ENCODE data around the gene PHLDB1.

PHLDB1 gene

GRCh38 chr11:118621784-118622375 is 14.5 kb downstream of the PHLDB1 start:
- DNase-seq (ENCODE audit: low read depth) = no peak

DNA sequence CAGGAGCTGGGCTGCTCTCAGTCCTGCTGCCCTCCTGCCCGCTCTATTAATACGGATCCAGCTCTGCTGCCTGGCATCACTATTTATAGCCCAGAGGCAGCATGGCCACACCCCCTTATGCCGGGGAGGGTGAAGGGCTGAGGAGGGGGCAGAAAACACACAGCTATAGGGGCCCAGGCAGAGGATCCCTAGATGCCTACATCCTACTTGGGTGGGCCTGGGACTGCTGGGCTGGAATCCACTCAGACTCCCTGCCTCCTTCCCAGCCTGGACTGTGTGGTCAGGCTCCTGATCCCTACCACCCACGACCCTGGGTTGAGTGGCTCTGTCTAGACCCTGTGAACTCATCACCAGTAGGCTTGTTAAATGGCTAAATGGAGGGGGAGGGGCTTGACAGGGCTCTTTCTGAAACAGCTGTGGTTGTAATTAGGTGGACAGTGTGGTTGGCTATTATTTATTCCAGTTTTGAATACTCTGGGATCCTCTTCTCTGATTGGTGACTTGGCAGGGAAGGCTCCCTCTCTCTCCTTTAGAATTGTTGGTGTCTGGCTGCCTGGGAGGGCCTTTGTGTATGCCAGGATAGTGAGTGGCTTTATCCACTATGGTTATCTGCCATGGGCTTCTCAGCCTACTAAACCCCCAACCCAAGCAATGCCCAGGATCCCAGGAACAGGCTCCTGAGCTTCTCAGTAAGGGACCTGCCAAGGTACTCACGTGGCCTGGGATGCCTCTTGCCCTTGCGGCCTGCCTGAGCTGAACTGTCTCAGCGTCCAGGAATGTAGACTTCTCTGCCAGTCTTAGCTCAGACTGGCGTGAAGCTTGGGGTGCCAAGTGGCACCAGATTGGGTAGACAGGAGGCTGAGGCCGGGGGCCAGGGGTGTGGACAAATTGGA is 15.2 kb downstream of the PHLDB1 start:
- no peak for DNase-seq (ENCODE audit: low read depth)

- DNase-seq (ENCODE audit: low read depth) = no peak
These were observed 15.8 kb downstream of the PHLDB1 start for GRCh38 chr11:118623269-118623655.

DNA sequence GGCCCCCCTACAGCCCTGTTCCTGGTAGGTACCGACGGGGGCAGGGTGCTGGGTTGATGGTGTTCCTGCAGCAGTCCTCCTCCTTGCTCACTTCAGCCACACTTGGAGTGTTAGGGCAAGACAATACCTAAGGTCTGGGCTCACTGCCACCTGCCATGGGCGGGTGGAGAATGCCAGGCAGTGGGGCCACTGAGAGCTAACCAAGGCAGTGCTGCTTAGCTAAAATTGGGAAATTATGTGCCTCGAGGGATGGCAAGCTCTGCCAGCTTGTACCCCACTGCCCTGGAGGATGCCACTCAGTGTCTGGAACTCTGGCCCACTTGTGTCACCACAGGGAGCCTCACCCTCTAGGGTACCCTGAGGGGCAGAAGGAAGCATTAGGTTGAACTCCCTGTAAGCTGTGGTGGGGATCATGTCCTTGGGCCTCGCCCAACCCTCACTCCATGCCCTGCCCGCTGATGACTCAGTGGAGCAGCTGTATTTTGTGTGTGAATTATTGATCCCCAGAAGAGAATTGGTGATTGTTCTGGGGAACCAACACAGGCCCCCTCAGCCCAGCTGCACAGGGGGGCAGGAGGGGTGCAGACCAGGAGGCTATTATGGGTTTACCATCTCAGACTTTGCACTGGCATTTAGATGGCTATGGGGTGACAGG is 17.7 kb downstream of the PHLDB1 start:
- no peak for DNase-seq (ENCODE audit: low read depth)

DNA sequence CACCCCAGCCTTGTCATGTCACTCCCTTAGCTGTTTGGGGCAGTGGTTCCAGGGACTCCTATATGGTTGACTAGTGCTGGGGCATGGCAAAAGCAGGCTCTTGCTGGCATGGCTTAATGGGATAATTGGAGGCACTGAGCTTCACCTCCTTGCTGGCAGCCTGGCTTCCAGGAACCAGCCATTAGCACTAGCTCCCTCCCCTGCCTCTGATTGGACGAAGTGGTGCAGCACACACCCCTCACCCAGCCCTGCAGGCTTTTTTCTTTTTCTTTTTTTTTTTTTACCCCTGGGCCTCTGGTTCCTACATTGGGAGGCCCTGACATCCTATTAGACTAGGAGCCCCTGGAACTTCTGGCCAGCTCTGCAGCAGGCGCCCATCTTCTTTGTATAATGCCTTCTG is 18.6 kb downstream of the PHLDB1 start:
- no peak for DNase-seq (ENCODE audit: low read depth)

GRCh38 chr11:118627566-118627965 is 20.2 kb downstream of the PHLDB1 start:
- no peak for DNase-seq (ENCODE audit: low read depth)

- no peak for DNase-seq (ENCODE audit: low read depth)
These were observed 20.6 kb downstream of the PHLDB1 start for GRCh38 chr11:118628031-118628430.

- DNase-seq (ENCODE audit: low read depth) = no peak
These were observed 21.0 kb downstream of the PHLDB1 start for GRCh38 chr11:118628432-118628831.

- no peak for DNase-seq (ENCODE audit: low read depth)
These were observed 21.6 kb downstream of the PHLDB1 start for GRCh38 chr11:118628861-118629549.

DNA sequence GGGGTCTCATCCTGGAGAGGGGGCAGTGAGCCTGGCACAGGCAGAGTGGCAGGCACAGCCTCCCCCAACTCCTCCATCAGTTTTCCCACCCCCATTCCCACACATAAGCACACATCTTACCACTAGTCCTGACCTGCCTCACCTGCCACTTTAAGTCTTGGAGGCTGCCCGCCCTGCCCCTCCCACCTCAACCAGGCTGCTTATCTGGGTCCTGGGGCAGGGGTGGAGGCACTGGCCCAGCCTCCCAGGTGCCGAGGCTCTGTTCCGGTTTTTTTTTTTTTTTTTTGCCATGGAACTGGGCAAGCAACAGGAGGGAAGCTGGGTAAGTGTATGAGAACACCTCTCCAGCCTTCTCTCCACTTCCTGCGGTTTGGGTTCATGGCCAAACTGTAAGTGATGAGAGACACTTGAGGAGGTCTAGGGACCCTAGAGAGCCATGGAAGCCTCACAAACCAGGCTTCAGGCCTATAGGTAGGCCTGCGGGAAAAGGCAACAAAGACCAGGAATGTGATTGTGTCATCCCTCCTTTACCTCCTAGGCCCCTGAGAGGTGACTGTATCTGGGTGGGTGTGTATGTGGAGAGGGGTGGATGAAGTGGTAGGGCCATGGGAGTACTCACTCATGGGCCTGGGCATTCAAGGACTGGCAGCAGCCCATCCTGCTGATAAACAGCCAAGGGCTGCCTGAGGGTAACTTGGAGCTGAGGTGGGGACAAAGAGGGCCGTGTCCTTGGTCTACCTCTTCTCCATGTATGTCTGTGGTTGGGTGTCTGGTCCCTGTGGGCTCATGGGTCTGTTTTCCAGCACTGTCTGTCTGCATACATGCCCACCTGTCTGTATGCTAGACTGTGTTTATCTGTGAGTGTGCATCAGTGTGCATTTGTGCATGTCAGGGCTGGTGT is 22.6 kb downstream of the PHLDB1 start:
- no peak for DNase-seq (ENCODE audit: low read depth)

GRCh38 chr11:118631142-118631909 is 23.9 kb downstream of the PHLDB1 start:
- DNase-seq (ENCODE audit: low read depth) = no peak

DNA sequence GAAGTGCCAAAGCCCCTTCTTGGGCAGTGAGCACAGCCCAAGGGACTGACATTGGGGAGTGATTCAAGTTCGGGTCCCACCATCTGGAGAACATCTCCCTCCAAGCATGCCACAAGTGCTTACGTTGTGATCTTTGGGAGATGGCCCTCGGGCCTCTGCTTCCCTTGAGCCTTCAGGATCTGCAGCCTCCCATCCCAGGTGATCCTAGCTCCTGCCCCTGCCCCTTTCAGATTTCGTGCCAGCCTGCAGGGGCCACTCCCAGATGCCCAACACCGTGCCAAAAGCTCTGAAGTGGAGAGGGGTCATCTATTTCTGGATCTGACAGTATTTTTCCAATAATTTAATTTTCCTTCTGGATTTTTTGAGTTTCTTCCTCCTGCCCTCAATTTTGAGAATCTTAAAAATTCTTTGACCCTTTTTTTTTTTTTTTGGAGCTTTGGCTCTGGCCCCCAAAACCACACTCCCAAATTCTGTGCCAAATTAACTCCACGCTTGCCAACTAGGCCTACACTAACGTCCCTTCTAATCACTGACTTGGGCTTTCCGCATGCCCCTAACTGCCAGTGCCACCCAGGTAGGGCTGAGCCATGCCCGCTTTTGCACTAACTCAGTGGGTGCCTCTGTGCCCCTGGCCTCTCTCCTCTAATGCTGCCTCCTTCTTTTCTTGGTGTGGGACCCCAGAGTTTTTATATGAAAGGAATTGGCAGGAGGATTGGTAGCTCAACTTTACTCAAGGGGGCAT is 25.3 kb downstream of the PHLDB1 start:
- DNase-seq (ENCODE audit: low read depth) = no peak

DNA sequence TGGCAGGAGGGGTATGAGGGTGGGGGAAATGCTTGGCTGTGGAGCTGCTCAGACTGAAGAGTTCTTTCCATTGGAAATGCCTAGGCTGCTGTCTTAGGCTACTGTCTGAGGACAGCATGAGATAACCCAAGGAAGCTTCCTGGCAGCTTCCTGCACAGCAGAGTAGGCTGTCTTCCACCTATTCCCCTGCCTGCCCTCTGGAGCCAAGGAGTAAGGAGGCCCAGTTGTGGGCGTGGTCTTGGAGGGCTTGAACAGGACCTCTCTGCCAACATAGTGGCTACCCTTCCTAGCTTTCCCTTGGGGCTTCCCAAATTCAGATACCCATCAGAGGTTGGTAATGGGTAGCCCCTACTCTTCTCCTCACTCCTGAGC is 25.9 kb downstream of the PHLDB1 start:
- DNase-seq (ENCODE audit: low read depth) = no peak

- DNase-seq (ENCODE audit: low read depth) = no peak
These were observed 26.6 kb downstream of the PHLDB1 start for GRCh38 chr11:118633979-118634378.

- DNase-seq (ENCODE audit: low read depth) = no peak
These were observed 27.2 kb downstream of the PHLDB1 start for GRCh38 chr11:118634431-118635236.

DNA sequence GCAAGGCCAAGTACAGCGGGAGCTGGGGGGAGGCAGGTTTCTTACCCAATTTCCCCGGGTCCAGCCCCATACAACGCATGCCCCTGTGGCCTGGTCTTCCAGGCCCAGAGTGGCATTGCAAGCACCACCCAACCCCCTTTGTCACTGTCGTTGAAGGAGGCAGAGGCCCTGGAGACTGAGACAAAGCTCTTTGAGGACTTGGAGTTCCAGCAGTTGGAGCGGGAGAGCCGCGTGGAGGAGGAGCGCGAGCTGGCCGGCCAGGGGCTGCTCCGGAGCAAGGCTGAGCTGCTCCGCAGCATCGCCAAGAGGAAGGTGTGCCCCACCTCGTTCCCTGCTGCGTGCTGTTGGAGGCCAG is 27.8 kb downstream of the PHLDB1 start:
- DNase-seq (ENCODE audit: low read depth) = no peak

DNA sequence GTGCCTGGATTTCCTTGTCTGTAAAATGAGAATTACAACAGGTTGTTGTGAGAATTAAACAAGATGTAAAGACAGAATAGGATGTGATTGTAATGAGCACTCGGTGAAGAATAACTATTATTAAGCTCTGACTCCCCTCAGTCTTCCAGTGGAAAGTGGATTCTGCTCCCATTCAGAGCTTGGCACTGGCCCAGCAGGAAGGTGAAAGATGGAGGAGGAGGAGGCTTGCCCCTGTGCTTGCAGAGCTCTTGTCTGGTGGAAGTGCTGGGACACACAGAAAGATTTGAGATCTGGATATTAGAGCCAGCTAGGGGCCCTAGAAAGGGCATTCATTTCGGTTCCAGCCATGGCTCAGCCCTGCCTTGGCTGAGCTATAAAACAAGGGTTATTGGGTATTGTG is 28.2 kb downstream of the PHLDB1 start:
- no peak for DNase-seq (ENCODE audit: low read depth)

DNA sequence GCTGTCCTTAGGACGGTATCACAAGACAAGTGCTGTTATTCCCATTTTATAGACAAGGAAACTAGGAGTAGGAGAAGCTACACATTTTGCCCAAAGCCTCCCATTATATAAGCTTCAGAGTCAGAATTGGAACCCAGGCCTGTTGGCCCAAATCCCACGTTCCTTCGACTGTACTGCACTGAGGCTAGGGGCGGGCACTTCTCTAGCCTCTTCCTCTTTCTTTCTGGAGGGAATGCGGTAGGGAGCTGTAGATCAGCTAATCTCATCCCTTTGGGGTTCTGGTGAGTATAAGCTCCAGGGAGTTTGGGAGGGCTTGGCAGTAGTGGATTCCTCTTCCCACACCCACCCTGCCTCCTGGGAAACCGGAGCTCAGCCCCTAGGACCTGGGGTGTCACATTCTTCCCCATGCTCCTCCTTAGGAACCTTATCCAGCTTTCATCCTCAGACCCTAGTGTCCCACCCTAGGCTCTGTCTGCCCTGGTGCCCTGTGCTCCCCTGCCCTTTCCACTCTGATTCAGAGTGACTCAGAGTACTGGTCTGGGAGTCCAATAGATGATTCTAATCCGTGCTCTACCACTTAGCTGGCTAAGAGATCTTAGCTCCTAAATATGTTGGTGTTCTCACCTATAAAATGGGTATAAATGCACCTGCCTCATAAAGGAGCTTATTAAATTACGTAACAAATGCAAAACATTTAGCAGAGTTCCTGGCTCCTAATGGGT is 29.3 kb downstream of the PHLDB1 start:
- no peak for DNase-seq (ENCODE audit: low read depth)

- DNase-seq (ENCODE audit: low read depth) = no peak
These were observed 31.3 kb downstream of the PHLDB1 start for GRCh38 chr11:118638726-118639125.
